Activated naive CD4-positive, alpha-beta T cell treated with Interleukin-2 at 50 U/mL for 16 hours (primary cell): Measurements from ENCODE around the gene MRPL57.
"Not testable (repeated sequence)": the region's sequence is repeated elsewhere in the genome, so short reads cannot be mapped to it uniquely, and the experiment has no call there.

ENCODE experiments used
- DNase-seq: peaks from one replicate; pipeline ENCODE4 v3.0.0-alpha.2; 2020

The MRPL57 gene

GRCh38 chr13:21197606-21198225 is 21.3 kb downstream of the MRPL57 start:
- not testable (repeated sequence) for DNase-seq

- DNase-seq = not testable (repeated sequence)
Measured at GRCh38 chr13:21198391-21198790, 21.9 kb downstream of the MRPL57 start.

GRCh38 chr13:21201456-21202190 is 25.2 kb downstream of the MRPL57 start:
- not testable (repeated sequence) for DNase-seq

DNA sequence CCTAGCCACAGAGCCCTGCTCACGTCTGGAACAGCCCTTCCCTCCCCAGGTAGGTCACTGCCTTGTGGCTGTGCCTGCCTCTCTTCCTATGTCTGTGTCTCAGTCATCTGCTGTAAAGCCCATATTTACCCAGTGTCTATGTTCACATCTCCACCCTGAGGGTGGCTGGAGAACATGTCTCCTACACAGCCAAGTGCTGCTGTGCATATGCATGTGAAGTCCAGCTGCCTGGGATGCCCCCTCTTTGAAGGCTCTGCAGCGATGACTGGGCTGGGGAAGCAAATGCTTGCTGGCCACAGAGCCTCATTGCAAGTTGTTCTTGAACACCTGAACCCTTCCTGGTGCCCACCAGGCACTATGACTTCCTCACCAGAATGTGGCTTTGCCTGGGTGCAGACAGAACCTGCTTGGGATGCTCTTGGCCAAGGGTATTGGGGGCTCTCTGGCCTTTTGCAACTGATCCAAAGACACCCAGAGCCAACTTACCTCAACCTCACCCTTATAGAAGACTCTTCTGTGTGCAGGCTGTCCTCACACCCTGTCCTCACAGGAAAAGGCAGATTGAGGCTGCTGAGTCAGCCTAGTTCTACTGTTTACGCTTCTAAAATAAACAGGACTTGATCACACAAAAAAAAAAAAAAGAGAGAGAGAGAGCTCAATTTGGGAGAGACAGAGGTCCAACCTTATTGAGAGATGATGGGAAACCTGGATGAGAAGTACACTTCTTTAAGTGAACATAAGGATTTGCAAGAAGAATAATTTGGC is 26.5 kb downstream of the MRPL57 start:
- DNase-seq = no peak

GRCh38 chr13:21208652-21209154 is 32.2 kb downstream of the MRPL57 start:
- no peak for DNase-seq

GRCh38 chr13:21212138-21212775 is 35.8 kb downstream of the MRPL57 start:
- DNase-seq = no peak

DNA sequence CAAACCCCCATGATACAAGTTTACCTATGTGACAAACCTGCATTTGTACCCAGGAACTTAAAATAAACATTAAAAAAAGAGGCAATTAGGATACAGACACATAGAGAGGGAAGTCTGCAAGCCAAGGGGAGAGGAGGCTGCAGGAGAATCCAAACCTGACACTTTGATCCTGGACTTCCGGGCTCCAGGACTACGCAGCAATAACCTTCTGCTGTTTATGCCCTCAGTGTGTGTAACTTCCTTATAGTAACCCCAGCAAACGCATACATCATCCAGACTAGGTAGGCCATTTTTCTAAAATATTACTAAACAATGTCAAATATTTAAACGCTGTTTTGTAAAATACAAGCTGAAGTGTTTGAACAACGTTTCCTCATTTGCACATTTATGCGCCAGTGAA is 39.0 kb downstream of the MRPL57 start:
- DNase-seq = not testable (repeated sequence)

- DNase-seq = no peak
Measured at GRCh38 chr13:21216332-21216731, 39.9 kb downstream of the MRPL57 start.

- no peak for DNase-seq
Measured at GRCh38 chr13:21218351-21219035, 42.0 kb downstream of the MRPL57 start.

DNA sequence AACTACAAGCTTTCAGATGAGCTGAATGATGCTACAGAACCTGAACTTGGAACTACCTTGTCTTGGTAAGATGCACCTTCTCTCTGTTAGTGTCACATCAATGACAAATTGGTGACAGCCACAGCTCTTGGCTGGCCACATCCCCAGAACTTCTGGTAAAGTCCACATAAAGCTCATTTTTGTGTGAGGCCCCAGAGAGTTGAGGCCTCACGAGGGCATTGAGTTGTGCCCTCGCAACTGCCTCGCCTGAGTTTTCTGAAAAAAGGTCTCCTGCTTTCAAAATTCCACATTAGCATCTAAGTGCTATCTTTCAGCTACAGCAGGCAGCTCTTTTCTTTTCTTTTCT is 42.6 kb downstream of the MRPL57 start:
- no peak for DNase-seq

- DNase-seq = not testable (repeated sequence)
Measured at GRCh38 chr13:21219716-21220115, 43.3 kb downstream of the MRPL57 start.

DNA sequence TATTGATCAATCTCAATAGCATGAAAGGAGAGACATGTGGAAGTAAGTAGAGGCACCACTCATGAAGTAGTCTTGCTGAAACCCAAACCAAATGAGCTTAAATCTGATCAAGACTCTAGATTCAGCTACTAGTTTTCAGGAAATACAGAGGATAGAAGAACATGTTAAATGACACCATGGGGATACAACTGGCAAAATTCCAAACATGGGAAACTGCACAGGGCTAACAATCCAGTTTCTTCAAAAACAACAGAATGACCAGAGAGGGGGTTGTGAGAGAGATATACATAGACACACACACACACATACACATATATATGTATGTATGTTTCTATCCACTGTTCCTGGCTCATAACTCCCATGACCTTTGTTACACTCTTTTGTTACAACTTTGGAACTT is 44.8 kb downstream of the MRPL57 start:
- no peak for DNase-seq

DNA sequence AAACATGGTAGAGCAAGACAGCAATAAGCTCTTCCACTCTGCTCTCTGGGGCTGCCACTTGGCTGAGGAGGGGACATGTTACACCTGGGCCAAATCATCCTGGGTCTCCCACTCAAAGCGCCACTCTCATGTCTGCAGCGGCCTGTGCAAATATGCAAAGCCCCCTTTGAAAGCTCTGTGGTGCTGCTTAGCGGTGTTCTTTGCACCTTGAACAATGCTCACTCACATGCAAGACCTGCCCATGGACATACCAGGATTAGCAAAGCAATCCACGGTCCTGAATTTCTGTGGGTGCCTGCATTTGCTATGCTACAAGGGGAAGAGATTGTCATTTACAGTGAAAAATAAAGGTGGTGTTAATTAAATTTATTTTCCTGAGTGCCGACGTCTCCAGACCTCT is 48.6 kb downstream of the MRPL57 start:
- no peak for DNase-seq

DNA sequence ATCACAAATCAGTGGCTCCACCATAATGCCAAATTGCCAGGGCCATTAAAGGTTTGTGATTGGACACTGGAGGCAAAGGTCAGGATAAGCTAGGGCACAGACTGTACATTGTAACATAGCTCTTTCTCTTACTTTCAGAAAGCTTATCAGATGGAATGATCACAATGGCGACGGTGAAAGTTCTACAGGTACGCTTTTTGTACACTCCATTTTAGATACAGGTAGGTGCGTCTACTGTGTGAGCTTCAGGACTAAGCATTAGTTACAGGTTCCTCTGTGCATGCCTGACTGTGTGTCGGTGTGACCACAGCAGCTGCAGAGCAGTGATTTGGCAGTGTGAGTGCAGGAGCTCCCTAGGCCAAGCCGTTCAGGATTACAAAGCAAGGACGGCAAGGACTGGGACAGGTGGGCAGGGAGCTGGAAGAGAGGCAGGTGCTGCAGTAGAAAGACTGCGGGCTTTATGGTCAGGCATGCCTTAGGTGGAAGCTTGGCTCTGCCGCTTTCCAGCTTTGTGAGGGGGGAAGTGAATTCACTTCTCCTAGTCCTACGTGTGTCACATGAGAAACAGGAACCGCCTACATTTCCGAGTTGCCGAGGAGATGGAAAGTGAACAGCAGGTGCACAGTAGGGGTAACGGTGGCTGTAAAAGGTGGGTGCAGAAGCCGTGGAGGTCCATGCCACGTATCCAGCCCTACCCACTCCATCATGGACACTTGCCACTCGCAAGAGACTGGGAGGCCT is 49.6 kb downstream of the MRPL57 start:
- DNase-seq = no peak

- DNase-seq = no peak
Measured at GRCh38 chr13:21227917-21228316, 51.5 kb downstream of the MRPL57 start.
